Measurements from ENCODE around the gene CNTNAP2. TPM values are rescaled to one million over a fixed set of nuclear protein-coding genes. Genes with fewer than 3 reads are reported as not detected.
A peak's percentile ranks its signal among the peaks of the same experiment; 100 is the strongest.

Gene CNTNAP2
- total and polyA plus RNA-seq, 2 donors from 2014 or later: 0.06 to 0.13 TPM

- no peak overlapping the region for H3K27ac ChIP-seq (ENCODE audit: low read depth in 2 of 2, low read length in 2 of 2)
- H3K9ac ChIP-seq (ENCODE audit: low read length in 3 of 3): no peak overlapping the region
- no peak overlapping the region for H3K4me3 ChIP-seq (ENCODE audit: low read length in 3 of 3)
- intact Hi-C loops (cut with DNase I): no loop called here
- no peaks in the 10 kb centered on the region for H3K36me3 ChIP-seq (ENCODE audit: control insufficient read depth in 2 of 3, insufficient read depth in 3 of 3, low read length in 3 of 3)
- no peaks in the 10 kb centered on the region for H3K9me3 ChIP-seq (ENCODE audit: control insufficient read depth in 2 of 3, insufficient read depth in 1 of 3, low read length in 3 of 3)
- no peak for DNase-seq
- peaks cover 0 to 5% (median 0%) of the 10 kb centered on the region in 3 donors for H3K4me1 ChIP-seq (ENCODE audit: control insufficient read depth in 2 of 3, insufficient read depth in 2 of 3, low read depth in 1 of 3, low read length in 3 of 3)
- H3K27me3 ChIP-seq (ENCODE audit: control insufficient read depth, insufficient read depth, low read length): no peaks in the 10 kb centered on the region
- no peak for TF ChIP-seq CTCF (IDR thresholded peaks at IDR 0.05; ENCODE audit: borderline replicate concordance, extremely low read depth, insufficient read depth)
- no peak for FAIRE-seq
These were observed 2217.9 kb downstream of the CNTNAP2 start for GRCh38 chr7:148334441-148334956.

- no peaks in the 10 kb centered on the region for H3K9me3 ChIP-seq (ENCODE audit: control insufficient read depth in 2 of 3, insufficient read depth in 1 of 3, low read length in 3 of 3)
- no peak for FAIRE-seq
- H3K9ac ChIP-seq (ENCODE audit: low read length in 3 of 3): no peak overlapping the region
- H3K36me3 ChIP-seq (ENCODE audit: control insufficient read depth in 2 of 3, insufficient read depth in 3 of 3, low read length in 3 of 3): no peaks in the 10 kb centered on the region
- intact Hi-C loops (cut with DNase I): no loop called here
- peaks cover 0 to 5% (median 0%) of the 10 kb centered on the region in 3 donors for H3K4me1 ChIP-seq (ENCODE audit: control insufficient read depth in 2 of 3, insufficient read depth in 2 of 3, low read depth in 1 of 3, low read length in 3 of 3)
- H3K4me3 ChIP-seq (ENCODE audit: low read length in 3 of 3): no peak overlapping the region
- peak in 1 of 5 donors; percentile 23 for DNase-seq
- no peak overlapping the region for H3K27ac ChIP-seq (ENCODE audit: low read depth in 2 of 2, low read length in 2 of 2)
- no peaks in the 10 kb centered on the region for H3K27me3 ChIP-seq (ENCODE audit: control insufficient read depth, insufficient read depth, low read length)
- no peak for TF ChIP-seq CTCF (IDR thresholded peaks at IDR 0.05; ENCODE audit: borderline replicate concordance, extremely low read depth, insufficient read depth)
These were observed 2218.5 kb downstream of the CNTNAP2 start for GRCh38 chr7:148334959-148335577.

GRCh38 chr7:148335790-148336189 lies 2219.2 kb downstream of the CNTNAP2 start:
- Histone ChIP-seq H3K9ac (ENCODE audit: low read length in 3 of 3) (no peak overlapping the region), H3K27ac (ENCODE audit: low read depth in 2 of 2, low read length in 2 of 2) (no peak overlapping the region), H3K4me3 (ENCODE audit: low read length in 3 of 3) (no peak overlapping the region), H3K4me1 (ENCODE audit: control insufficient read depth in 2 of 3, insufficient read depth in 2 of 3, low read depth in 1 of 3, low read length in 3 of 3) (peaks cover 0 to 5% (median 0%) of the 10 kb centered on the region in 3 donors), H3K9me3 (ENCODE audit: control insufficient read depth in 2 of 3, insufficient read depth in 1 of 3, low read length in 3 of 3) (no peaks in the 10 kb centered on the region), H3K27me3 (ENCODE audit: control insufficient read depth, insufficient read depth, low read length) (no peaks in the 10 kb centered on the region), H3K36me3 (ENCODE audit: control insufficient read depth in 2 of 3, insufficient read depth in 3 of 3, low read length in 3 of 3) (no peaks in the 10 kb centered on the region)
- intact Hi-C loops (cut with DNase I): no loop called here
- FAIRE-seq: no peak
- no peak for TF ChIP-seq CTCF (IDR thresholded peaks at IDR 0.05; ENCODE audit: borderline replicate concordance, extremely low read depth, insufficient read depth)
- no peak for DNase-seq
